ENCODE results near the gene COMMD4. TPM values are rescaled to one million over a fixed set of nuclear protein-coding genes. Genes with fewer than 3 reads are reported as not detected.

COMMD4 gene
- total and polyA plus RNA-seq, 2 of the 8 experiments (the other 6 are each of a cell fraction or from before 2014, with no cell fraction given): 131 to 236 TPM

DNA sequence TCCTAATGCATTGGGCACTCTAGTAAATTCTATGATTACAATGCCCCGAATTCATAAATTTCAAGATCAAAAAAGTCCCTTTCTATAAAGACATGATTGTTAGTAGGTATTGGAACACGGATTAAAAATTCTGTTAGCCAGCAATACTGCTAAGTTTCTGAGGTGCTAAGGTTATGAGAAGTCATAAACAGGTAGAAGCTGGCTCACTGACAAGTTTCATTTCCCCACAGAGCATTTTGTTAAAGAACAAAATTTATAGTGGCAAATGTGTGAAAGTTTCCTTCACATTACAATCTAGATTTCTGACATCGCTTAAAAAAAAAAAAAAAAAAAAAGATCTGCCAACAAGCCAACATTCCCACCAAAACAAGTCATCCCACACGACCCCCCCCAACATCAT lies 44.9 kb downstream of the COMMD4 start:
- peaks cover 22 to 83% (median 55%) of the 10 kb centered on the region in 4 experiments for H3K36me3 ChIP-seq (ENCODE audit: control insufficient read depth in 2 of 4, insufficient read depth in 4 of 4, low read length in 3 of 4)
- no peak overlapping the region for H2BK120ac ChIP-seq (replicated peaks; ENCODE audit: low read depth, low read length)
- H2AK5ac ChIP-seq (ENCODE audit: low read depth, low read length): no peak overlapping the region
- no peak overlapping the region for H2AFZ ChIP-seq (ENCODE audit: low read length)
- H3K18ac ChIP-seq (ENCODE audit: extremely low read depth, low read length): no peak overlapping the region
- H4K20me1 ChIP-seq (replicated peaks in 1 of 2; ENCODE audit: control insufficient read depth in 1 of 2, insufficient read depth in 2 of 2, low read length in 2 of 2): no peaks in the 10 kb centered on the region
- no peaks in the 10 kb centered on the region for H3K79me1 ChIP-seq (ENCODE audit: low read depth, low read length)
- H2BK20ac ChIP-seq (ENCODE audit: low read length): no peak overlapping the region
- H3K14ac ChIP-seq (ENCODE audit: insufficient read length): no peak overlapping the region
- H2BK15ac ChIP-seq (ENCODE audit: low read length): no peak overlapping the region
- no peak for FAIRE-seq
- no peak overlapping the region for H3K4ac ChIP-seq (replicated peaks; ENCODE audit: insufficient read length, low read depth, low read length)
- H4K5ac ChIP-seq (ENCODE audit: insufficient read length, low read depth, low read length): no peak overlapping the region
- 88% methylated on average over 4 of the region's 4 CpGs; no CpG with 5 or more reads in 1 of the 2 experiments for WGBS, 2 experiments (ENCODE audit: extremely low coverage in 1 of 2, insufficient coverage in 1 of 2, insufficient read length in 1 of 2, insufficient replicate concordance in 2 of 2, low coverage in 1 of 2, low lambda C conversion rate in 2 of 2, missing lambda C conversion rate in 1 of 2)
- no peak overlapping the region for H3K4me3 ChIP-seq (ENCODE audit: extremely low read depth in 1 of 4, insufficient read depth in 2 of 4, low read depth in 3 of 4, low read length in 4 of 4)
- no peaks in the 10 kb centered on the region for H3K4me1 ChIP-seq (replicated peaks in 1 of 4; ENCODE audit: control insufficient read depth in 3 of 4, insufficient read depth in 4 of 4, low read length in 3 of 4)
- no peak overlapping the region for H2BK12ac ChIP-seq (ENCODE audit: low read depth, low read length)
- POLR2A ChIA-PET (ENCODE audit: partially characterized antibody): no interaction called here
- DNase-seq (ENCODE audit: low read depth in 1 of 2, low spot score in 2 of 2): no peak
- no peaks in the 10 kb centered on the region for H3K9me3 ChIP-seq (ENCODE audit: insufficient read depth in 2 of 2, low read depth in 1 of 2, low read length in 1 of 2)
- no peak overlapping the region for H3K23ac ChIP-seq (ENCODE audit: insufficient read length)
- no peak overlapping the region for H4K91ac ChIP-seq (replicated peaks; ENCODE audit: insufficient read length, low read length)
- H3K9ac ChIP-seq (replicated peaks in 1 of 4; ENCODE audit: extremely low read depth in 1 of 4, low read depth in 3 of 4, low read length in 3 of 4): no peak overlapping the region
- no peaks in the 10 kb centered on the region for H3K23me2 ChIP-seq (ENCODE audit: low read depth, low read length)
- H3K4me2 ChIP-seq (ENCODE audit: insufficient read depth in 1 of 2, low read depth in 2 of 2, low read length in 2 of 2): no peak overlapping the region
- H3K27me3 ChIP-seq (replicated peaks in 1 of 4; ENCODE audit: control insufficient read depth in 3 of 4, extremely low read depth in 1 of 4, insufficient read depth in 3 of 4, low read length in 3 of 4): no peaks in the 10 kb centered on the region
- CTCF ChIA-PET (ENCODE audit: partially characterized antibody): interaction anchor here (0.9 to 1.6 kb wide), 3 partner anchors 12 to 21 kb away, joined by 3 to 9 read pairs (median 3); partner anchors contain the start of gene MAN2C1
- H2BK5ac ChIP-seq (ENCODE audit: low read depth, low read length): no peak overlapping the region
- H3K56ac ChIP-seq (replicated peaks; ENCODE audit: insufficient read length, low read depth, low read length): no peak overlapping the region
- H3K27ac ChIP-seq (ENCODE audit: low read depth, low read length): no peak overlapping the region
- no peak overlapping the region for H4K8ac ChIP-seq (ENCODE audit: extremely low read depth, insufficient read depth, low read length)
- no peaks in the 10 kb centered on the region for H3K79me2 ChIP-seq (ENCODE audit: control insufficient read depth in 1 of 2, insufficient read depth in 2 of 2, low read length in 2 of 2)
- no peak for TF ChIP-seq POU5F1 (IDR thresholded peaks at IDR 0.05; ENCODE audit: low read depth, low read length)
- TF ChIP-seq TBP (IDR thresholded peaks at IDR 0.05; ENCODE audit: low read depth, low read length): no peak
- no peak for TF ChIP-seq KDM4A (IDR thresholded peaks at IDR 0.05; ENCODE audit: low read depth, low read length, severe bottlenecking)
- TF ChIP-seq, protein P1, sequence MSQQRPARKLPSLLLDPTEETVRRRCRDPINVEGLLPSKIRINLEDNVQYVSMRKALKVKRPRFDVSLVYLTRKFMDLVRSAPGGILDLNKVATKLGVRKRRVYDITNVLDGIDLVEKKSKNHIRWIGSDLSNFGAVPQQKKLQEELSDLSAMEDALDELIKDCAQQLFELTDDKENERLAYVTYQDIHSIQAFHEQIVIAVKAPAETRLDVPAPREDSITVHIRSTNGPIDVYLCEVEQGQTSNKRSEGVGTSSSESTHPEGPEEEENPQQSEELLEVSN (IDR thresholded peaks at IDR 0.05): no peak
- TF ChIP-seq, protein P2, sequence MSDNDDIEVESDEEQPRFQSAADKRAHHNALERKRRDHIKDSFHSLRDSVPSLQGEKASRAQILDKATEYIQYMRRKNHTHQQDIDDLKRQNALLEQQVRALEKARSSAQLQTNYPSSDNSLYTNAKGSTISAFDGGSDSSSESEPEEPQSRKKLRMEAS (IDR thresholded peaks at IDR 0.05): no peak
- TF ChIP-seq CHD2 (IDR thresholded peaks at IDR 0.05; ENCODE audit: low read length): no peak
- no peak for TF ChIP-seq RBBP5 (IDR thresholded peaks at IDR 0.05; ENCODE audit: borderline replicate concordance, low read depth, low read length)
- TF ChIP-seq PHF8 (conservative IDR thresholded peaks at IDR 0.05; ENCODE audit: low read depth, low read length): no peak
- TF ChIP-seq EP300 (IDR thresholded peaks at IDR 0.05; ENCODE audit: borderline replicate concordance in 1 of 2, low read depth in 2 of 2, low read length in 2 of 2): no peak
- no peak for TF ChIP-seq SP4 (IDR thresholded peaks at IDR 0.05; ENCODE audit: low read length)
- no peak for TF ChIP-seq MAFK (IDR thresholded peaks at IDR 0.05; ENCODE audit: low read depth, low read length)
- TF ChIP-seq SIN3A (conservative IDR thresholded peaks at IDR 0.05 in 1 of 2, IDR thresholded peaks at IDR 0.05 in 1 of 2; ENCODE audit: low read depth in 1 of 2, low read length in 2 of 2): no peak
- no peak for TF ChIP-seq TAF7 (optimal IDR thresholded peaks at IDR 0.05; ENCODE audit: borderline replicate concordance, low read depth, low read length)
